Spleen (tissue), 7 donors: ENCODE results near the gene S100A5.

Experiments
- POLR2A ChIP-seq, 3 donors: fragments of 450-650 bp; IDR thresholded peaks; one replicate each; pipeline ENCODE4 v1.5.1; 2017; ENCODE audit warnings: antibody characterized with exemption in 3 of 3, mild to moderate bottlenecking in 1 of 3
- POLR2AphosphoS5 ChIP-seq, 3 donors: sonication (generic); formaldehyde crosslinking; IDR thresholded peaks; one replicate each; pipeline ENCODE4 v1.5.1; 2017; ENCODE audit warnings: antibody characterized with exemption in 3 of 3
- TF ChIP-seq, protein P1 (sequence below), 11 experiments: fragments of 200-600 bp in 7 of 11; fragments of 450-650 bp in 4 of 11; sonication (generic) in 4 of 11; IDR thresholded peaks in 8 of 11; conservative IDR thresholded peaks in 3 of 11; 1 replicate in 7 of 11; 2 replicates in 4 of 11; pipeline versions ENCODE4 v1.4.0 to v1.8.0; 2016 to 2021; ENCODE audit warnings: antibody characterized with exemption in 11 of 11, inconsistent platforms in 4 of 11, mild to moderate bottlenecking in 1 of 11
- donor health status: DM: no; HTN: no; CAD: no; lungs with moderate emphysema.
- donor health status: DM: no; HTN: no; CAD: no.
- donor health status: DM: no; HTN: no; CAD: no.

DNA sequence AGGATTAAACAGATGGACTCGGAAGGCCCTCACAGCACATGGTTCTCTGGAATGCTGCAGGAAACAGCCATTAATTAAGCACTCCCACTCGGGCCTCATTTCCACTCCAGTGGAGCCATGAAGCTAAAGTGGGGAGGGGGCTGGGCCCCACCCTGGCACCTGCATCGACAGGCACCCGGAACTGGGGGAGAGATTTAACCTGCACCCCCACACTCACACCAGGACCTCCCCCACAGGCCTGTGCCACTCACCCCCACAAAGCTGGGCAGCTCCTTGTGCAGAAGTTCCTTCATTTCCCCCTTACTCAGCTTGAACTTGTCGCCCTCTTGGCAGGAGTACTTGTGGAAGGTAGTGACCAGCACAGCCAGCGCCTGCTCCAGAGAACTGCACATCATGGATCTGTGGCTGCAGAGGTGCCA, 22.8 kb upstream of the S100A5 start:
- TF ChIP-seq, protein P1, sequence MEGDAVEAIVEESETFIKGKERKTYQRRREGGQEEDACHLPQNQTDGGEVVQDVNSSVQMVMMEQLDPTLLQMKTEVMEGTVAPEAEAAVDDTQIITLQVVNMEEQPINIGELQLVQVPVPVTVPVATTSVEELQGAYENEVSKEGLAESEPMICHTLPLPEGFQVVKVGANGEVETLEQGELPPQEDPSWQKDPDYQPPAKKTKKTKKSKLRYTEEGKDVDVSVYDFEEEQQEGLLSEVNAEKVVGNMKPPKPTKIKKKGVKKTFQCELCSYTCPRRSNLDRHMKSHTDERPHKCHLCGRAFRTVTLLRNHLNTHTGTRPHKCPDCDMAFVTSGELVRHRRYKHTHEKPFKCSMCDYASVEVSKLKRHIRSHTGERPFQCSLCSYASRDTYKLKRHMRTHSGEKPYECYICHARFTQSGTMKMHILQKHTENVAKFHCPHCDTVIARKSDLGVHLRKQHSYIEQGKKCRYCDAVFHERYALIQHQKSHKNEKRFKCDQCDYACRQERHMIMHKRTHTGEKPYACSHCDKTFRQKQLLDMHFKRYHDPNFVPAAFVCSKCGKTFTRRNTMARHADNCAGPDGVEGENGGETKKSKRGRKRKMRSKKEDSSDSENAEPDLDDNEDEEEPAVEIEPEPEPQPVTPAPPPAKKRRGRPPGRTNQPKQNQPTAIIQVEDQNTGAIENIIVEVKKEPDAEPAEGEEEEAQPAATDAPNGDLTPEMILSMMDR (IDR thresholded peaks at IDR 0.05 in 8 of 11, conservative IDR thresholded peaks at IDR 0.05 in 3 of 11) = no peak
- TF ChIP-seq POLR2A (IDR thresholded peaks at IDR 0.05) (no peak), POLR2AphosphoS5 (IDR thresholded peaks at IDR 0.05) (no peak)
